HG02571 (cell line): Measurements from ENCODE around the gene SHISA9.

Experiments
- ATAC-seq: cut with Tn5 transposase; IDR thresholded peaks from one replicate; pipeline ENCODE4 v1.9.1; 2021; ENCODE audit warnings: mild to moderate bottlenecking, moderate library complexity; ENCODE audit not compliant: unreplicated experiment

SHISA9 gene

DNA sequence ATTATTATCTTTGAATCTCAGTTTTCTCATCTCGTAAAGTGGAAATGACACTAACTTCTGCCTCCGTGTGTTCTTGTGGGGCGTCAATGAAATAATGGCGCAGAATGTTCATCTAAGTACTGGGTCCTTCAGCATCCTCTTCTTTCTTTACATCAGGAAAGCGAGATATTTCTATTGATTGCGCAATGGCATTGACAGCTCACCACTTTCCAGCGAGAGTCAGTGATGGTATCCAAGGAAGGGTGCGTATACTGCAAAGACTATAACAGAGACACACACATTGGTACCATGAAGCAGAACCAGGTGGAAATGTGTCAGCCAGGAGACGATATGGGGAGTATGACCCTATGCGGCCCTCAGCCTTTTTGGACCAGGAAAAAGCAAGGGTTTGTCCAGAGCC is 162.1 kb downstream of the SHISA9 start:
- ATAC-seq = no peak

- ATAC-seq = no peak
Observed at GRCh38 chr16:13064821-13065220, 163.4 kb downstream of the SHISA9 start.

- no peak for ATAC-seq
Observed at GRCh38 chr16:13067648-13068047, 166.2 kb downstream of the SHISA9 start.

DNA sequence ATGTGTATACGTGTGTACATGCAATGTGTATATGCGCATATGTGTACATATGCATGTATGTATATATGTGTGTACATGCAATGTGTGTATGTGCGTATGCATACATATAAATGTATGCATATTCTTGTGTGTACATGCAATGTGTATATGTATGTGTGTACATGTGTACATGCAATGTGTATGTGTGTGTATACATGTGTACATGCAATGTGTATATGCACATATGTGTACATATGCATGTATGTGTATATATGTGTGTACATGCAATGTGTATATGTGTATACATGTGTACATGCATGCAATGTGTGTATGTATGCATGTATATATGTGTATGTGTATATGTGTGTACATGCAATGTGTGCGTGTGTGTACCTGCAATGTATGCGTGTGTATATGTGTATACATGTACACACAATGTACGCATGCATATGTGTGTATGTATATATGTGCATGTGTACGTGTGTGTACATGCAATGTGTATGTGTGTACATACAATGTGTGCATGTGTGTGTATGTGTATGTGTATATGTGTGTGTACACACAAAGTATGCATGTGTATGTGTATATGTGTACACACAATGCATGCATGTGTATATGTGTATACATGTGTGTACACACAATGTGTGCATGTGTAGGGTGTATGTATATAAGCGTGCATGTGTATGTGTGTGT is 167.7 kb downstream of the SHISA9 start:
- ATAC-seq = no peak

GRCh38 chr16:13070268-13070667 is 168.9 kb downstream of the SHISA9 start:
- no peak for ATAC-seq

DNA sequence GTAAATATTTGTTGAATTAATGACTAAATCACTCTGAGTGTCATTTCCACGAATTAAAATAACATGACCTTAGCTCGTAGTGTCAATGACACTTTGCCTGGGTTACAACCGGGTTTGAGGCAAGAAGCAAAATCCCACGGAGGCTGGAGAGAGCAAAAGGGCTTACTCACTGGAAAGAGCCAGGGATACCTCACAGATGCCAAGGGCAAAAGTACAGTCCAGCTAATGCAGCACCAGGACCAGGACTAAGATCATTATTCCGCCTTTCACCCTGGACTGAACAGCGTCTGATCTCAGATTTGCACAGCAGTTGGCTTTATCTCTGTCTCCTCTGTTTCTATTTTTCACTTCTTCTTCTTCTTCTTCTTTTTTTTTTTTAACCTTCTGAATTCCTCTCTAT is 175.5 kb downstream of the SHISA9 start:
- no peak for ATAC-seq

GRCh38 chr16:13077816-13078215 is 176.4 kb downstream of the SHISA9 start:
- ATAC-seq = no peak

DNA sequence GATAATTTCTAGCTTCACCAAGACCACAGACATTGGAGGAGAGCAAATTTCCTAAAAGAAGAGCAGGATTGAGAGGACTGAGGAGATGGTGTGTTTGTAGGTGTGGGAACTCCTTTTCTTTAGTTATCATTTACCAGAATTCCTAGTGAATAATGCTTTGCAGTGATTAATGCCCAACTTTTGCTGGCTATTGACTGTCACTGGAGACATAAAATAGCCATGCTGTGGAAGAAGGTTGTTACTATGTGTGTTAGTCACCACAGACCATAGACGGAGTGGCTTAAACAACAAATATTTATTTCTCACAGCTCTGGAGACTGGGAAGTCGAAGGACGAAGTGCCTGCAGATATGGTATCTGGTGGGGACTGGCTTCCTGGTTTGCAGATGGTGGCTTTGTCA is 179.1 kb downstream of the SHISA9 start:
- ATAC-seq = no peak

GRCh38 chr16:13081825-13082331 is 180.5 kb downstream of the SHISA9 start:
- ATAC-seq = no peak

GRCh38 chr16:13083681-13084080 is 182.3 kb downstream of the SHISA9 start:
- no peak for ATAC-seq

- no peak for ATAC-seq
Observed at GRCh38 chr16:13084331-13084730, 182.9 kb downstream of the SHISA9 start.

- no peak for ATAC-seq
Observed at GRCh38 chr16:13093661-13094060, 192.3 kb downstream of the SHISA9 start.

- no peak for ATAC-seq
Observed at GRCh38 chr16:13095061-13095460, 193.7 kb downstream of the SHISA9 start.

DNA sequence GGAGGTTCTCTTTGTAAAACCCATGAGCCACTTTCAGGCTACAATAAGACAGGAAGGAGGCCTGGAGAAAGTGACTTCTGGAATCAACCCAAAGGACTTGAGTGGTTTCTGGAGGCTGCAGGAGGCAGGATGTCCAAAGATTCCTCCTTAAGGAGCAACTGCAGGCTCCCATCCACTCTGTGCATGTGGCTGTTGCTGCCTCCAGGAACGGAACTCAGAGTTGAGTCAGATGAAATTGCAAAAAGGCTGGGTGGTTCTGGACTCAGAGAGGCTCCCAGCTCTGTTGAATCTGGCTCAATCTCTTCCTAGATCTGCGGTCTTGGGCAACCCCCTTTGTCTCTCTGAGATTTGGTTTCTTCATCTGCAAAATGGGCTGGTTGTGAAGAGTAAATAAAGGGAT is 197.1 kb downstream of the SHISA9 start:
- ATAC-seq = no peak

GRCh38 chr16:13099822-13100221 is 198.4 kb downstream of the SHISA9 start:
- no peak for ATAC-seq

DNA sequence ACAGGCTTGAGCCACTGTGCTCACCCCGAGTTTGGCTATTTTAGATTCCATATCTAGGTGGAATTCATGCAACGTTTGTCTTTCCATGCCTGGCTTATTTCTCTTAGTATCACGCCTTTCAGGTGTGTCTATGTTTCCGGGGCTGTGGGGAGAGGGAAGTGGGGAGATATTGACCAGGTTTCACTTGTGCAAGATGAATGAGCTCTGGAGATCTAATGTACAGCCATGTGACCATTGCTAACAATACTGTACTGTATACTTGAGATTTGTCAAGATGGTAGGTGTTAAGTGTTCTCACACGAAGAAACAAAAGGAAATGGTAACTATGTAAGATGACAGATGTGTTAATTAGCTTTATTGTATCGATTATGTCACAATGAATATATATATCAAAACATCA is 199.6 kb downstream of the SHISA9 start:
- ATAC-seq = no peak

GRCh38 chr16:13101828-13102227 is 200.4 kb downstream of the SHISA9 start:
- ATAC-seq = no peak

DNA sequence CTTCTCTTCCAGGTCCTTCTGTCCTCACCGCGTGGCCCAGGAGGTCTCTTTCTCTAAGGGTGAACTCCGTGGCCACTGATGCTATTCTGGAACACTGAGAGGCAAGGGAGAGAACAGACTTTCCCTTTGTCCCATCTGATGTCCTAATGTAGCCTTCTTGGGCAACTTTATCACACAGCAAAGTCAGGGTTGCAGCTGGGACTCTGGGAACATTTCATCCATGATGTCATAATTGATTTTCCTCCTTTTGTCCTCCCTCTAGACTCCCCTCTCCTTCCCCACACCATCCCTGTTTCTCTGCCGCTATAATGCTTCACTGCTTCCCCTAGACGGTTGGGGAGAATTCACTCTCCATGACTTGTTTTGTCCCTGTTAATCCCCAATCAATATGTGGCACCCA is 201.0 kb downstream of the SHISA9 start:
- no peak for ATAC-seq

- no peak for ATAC-seq
Observed at GRCh38 chr16:13103831-13104530, 202.6 kb downstream of the SHISA9 start.

- no peak for ATAC-seq
Observed at GRCh38 chr16:13104772-13105171, 203.4 kb downstream of the SHISA9 start.

- no peak for ATAC-seq
Observed at GRCh38 chr16:13105427-13105826, 204.0 kb downstream of the SHISA9 start.

DNA sequence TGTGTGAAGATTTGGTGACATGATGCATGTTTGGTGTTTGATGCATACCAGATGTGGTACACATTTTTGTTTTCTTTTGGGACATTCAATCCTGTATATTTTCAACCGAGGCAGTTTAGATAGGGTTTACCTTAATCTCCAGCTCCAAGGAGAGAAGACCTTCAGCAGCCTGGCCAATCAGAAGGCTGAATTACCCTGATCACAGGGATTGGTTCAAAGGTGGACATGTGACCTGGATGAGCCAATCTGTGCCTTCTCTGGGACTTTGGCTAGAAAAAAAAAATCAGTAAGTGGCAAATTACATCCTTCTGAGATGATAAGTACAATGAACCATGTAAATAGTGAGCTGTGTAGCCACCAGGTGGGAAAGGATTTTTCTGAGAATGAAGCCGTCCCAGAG is 205.1 kb downstream of the SHISA9 start:
- no peak for ATAC-seq

- ATAC-seq = no peak
Observed at GRCh38 chr16:13108126-13108525, 206.7 kb downstream of the SHISA9 start.
